ENCODE data around the gene DLEC1. TPM values are rescaled to one million over a fixed set of nuclear protein-coding genes. Genes with fewer than 3 reads are reported as not detected.

Gene DLEC1
- total RNA-seq, 2 donors from 2014 or later: 3.9 to 6.0 TPM

DNA sequence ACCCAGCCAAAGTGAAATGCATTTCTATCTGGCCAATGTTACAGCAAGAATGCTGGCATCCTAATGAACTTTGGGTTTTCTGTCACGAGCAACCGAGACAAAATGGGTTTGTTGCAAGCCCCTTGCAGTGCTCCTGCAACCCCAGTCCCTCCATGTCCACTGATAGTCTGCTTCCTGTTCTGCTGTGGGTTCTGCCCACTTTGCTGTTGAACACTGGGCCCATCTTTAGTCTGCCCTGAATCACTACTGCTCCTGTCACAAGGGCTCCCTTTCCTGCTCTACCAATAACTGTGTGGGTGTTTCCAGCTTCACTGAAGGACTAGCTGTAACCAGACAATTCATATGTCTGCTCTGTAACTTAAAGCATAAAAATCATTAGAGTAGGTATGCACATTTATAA is 113.6 kb downstream of the DLEC1 start:
- no peaks in the 10 kb centered on the region for H3K4me1 ChIP-seq (ENCODE audit: control insufficient read depth, insufficient read depth, low read length)
- no peaks in the 10 kb centered on the region for H3K36me3 ChIP-seq (ENCODE audit: control insufficient read depth, insufficient read depth, low read length)
- no peak overlapping the region for H3K27ac ChIP-seq (ENCODE audit: low read depth, low read length)
- Mint-ChIP-seq H3K4me3 (no peak overlapping the region), H3K27ac (no peak overlapping the region), H3K9me3 (peaks cover 3% of the 10 kb centered on the region), H3K36me3 (ENCODE audit: low read depth) (no peaks in the 10 kb centered on the region), H3K27me3 (ENCODE audit: insufficient read depth) (no peaks in the 10 kb centered on the region), H3K4me1 (no peaks in the 10 kb centered on the region)
- no peak overlapping the region for H3K9ac ChIP-seq (ENCODE audit: extremely low read depth, low read length, poor library complexity, severe bottlenecking)
- no peak overlapping the region for H3K4me3 ChIP-seq (ENCODE audit: low read length)
- H3K9me3 ChIP-seq (ENCODE audit: control insufficient read depth, low read length): no peaks in the 10 kb centered on the region
- H3K27me3 ChIP-seq (ENCODE audit: control insufficient read depth, insufficient read depth, low read length, poor library complexity, severe bottlenecking): no peaks in the 10 kb centered on the region
- no peak for DNase-seq
- TF ChIP-seq, protein P1, sequence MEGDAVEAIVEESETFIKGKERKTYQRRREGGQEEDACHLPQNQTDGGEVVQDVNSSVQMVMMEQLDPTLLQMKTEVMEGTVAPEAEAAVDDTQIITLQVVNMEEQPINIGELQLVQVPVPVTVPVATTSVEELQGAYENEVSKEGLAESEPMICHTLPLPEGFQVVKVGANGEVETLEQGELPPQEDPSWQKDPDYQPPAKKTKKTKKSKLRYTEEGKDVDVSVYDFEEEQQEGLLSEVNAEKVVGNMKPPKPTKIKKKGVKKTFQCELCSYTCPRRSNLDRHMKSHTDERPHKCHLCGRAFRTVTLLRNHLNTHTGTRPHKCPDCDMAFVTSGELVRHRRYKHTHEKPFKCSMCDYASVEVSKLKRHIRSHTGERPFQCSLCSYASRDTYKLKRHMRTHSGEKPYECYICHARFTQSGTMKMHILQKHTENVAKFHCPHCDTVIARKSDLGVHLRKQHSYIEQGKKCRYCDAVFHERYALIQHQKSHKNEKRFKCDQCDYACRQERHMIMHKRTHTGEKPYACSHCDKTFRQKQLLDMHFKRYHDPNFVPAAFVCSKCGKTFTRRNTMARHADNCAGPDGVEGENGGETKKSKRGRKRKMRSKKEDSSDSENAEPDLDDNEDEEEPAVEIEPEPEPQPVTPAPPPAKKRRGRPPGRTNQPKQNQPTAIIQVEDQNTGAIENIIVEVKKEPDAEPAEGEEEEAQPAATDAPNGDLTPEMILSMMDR (conservative IDR thresholded peaks at IDR 0.05): no peak
- 96 to 97% methylated on average over 2 of the region's 2 CpGs for WGBS, 2 experiments (ENCODE audit: insufficient coverage in 1 of 2, insufficient read length in 1 of 2)

DNA sequence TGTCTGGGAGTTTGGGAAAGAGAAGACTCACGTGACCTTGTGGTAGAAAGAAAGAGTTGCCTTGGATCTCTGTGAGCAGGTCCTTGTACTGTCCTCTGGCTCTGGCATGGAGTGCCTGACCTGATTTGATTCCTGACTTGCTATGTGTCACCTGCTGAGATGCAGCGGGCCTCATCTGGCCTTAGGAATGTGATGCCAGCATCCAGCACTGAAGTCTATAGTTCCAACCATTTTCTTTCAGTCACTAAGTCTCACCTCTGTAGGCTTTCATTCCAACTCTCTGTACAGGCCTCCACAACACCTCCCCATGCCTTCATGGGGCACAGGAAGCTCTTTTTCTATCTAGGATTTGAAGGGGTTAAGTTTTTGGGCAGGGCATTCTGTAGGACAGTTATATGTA is 114.2 kb downstream of the DLEC1 start:
- H3K9me3 Mint-ChIP-seq: no peaks in the 10 kb centered on the region
- no peak overlapping the region for H3K4me3 Mint-ChIP-seq
- no peak overlapping the region for H3K9ac ChIP-seq (ENCODE audit: extremely low read depth, low read length, poor library complexity, severe bottlenecking)
- no peak for DNase-seq
- TF ChIP-seq, protein P1 (conservative IDR thresholded peaks at IDR 0.05): no peak
- no peaks in the 10 kb centered on the region for H3K27me3 ChIP-seq (ENCODE audit: control insufficient read depth, insufficient read depth, low read length, poor library complexity, severe bottlenecking)
- H3K27ac Mint-ChIP-seq: no peak overlapping the region
- no peaks in the 10 kb centered on the region for H3K27me3 Mint-ChIP-seq (ENCODE audit: insufficient read depth)
- H3K36me3 Mint-ChIP-seq (ENCODE audit: low read depth): no peaks in the 10 kb centered on the region
- 80 to 82% methylated on average over 1 to 2 of the region's 2 CpGs for WGBS, 2 experiments (ENCODE audit: insufficient coverage in 1 of 2, insufficient read length in 1 of 2)
- H3K36me3 ChIP-seq (ENCODE audit: control insufficient read depth, insufficient read depth, low read length): no peaks in the 10 kb centered on the region
- no peaks in the 10 kb centered on the region for H3K4me1 Mint-ChIP-seq
- no peak overlapping the region for H3K27ac ChIP-seq (ENCODE audit: low read depth, low read length)
- no peaks in the 10 kb centered on the region for H3K4me1 ChIP-seq (ENCODE audit: control insufficient read depth, insufficient read depth, low read length)
- no peak overlapping the region for H3K4me3 ChIP-seq (ENCODE audit: low read length)
- H3K9me3 ChIP-seq (ENCODE audit: control insufficient read depth, low read length): no peaks in the 10 kb centered on the region

DNA sequence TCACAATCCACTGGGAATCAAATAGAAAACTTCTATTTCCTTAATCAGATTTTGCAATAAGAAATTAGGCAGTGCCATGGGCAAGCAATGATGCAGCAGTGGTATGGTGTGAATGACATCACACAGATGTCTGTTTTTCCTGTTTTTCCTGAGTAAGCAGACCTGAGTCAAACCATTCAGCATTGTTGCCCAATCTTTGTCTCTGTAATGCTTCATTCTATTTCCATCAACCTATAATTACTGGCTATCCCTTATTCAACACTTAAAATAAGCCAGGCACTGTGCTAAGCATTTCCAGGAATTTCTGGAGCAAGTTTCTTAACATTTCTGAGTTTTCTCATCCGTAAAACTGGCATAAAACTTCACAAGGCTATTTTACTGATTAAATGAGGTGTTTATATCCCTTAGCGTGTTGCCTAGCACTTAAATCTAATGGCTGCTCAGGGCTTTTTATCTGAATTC is 115.1 kb downstream of the DLEC1 start:
- H3K4me3 Mint-ChIP-seq: no peak overlapping the region
- no peaks in the 10 kb centered on the region for H3K36me3 ChIP-seq (ENCODE audit: control insufficient read depth, insufficient read depth, low read length)
- no peak overlapping the region for H3K27ac Mint-ChIP-seq
- H3K9me3 ChIP-seq (ENCODE audit: control insufficient read depth, low read length): no peaks in the 10 kb centered on the region
- DNase-seq: no peak
- no peak overlapping the region for H3K27ac ChIP-seq (ENCODE audit: low read depth, low read length)
- no peak overlapping the region for H3K9ac ChIP-seq (ENCODE audit: extremely low read depth, low read length, poor library complexity, severe bottlenecking)
- TF ChIP-seq, protein P1 (conservative IDR thresholded peaks at IDR 0.05): no peak
- 99 to 100% methylated on average over 2 of the region's 2 CpGs for WGBS, 2 experiments (ENCODE audit: insufficient coverage in 1 of 2, insufficient read length in 1 of 2)
- no peaks in the 10 kb centered on the region for H3K27me3 Mint-ChIP-seq (ENCODE audit: insufficient read depth)
- no peak overlapping the region for H3K4me3 ChIP-seq (ENCODE audit: low read length)
- H3K4me1 ChIP-seq (ENCODE audit: control insufficient read depth, insufficient read depth, low read length): no peaks in the 10 kb centered on the region
- no peaks in the 10 kb centered on the region for H3K4me1 Mint-ChIP-seq
- no peaks in the 10 kb centered on the region for H3K9me3 Mint-ChIP-seq
- no peaks in the 10 kb centered on the region for H3K27me3 ChIP-seq (ENCODE audit: control insufficient read depth, insufficient read depth, low read length, poor library complexity, severe bottlenecking)
- H3K36me3 Mint-ChIP-seq (ENCODE audit: low read depth): no peaks in the 10 kb centered on the region

All from endodermal cell (in vitro differentiated cells).